Mucosa of descending colon (tissue), 3 donors: Measurements from ENCODE around the gene KCNH5. TPM values are rescaled to one million over a fixed set of nuclear protein-coding genes. Genes with fewer than 3 reads are reported as not detected.

Experiments used
- ATAC-seq: fragments of 200-7000 bp; cut with Tn5 transposase; one replicate; pipeline ENCODE4 v1.9.1; 2020; ENCODE audit warnings: mild to moderate bottlenecking, moderate library complexity
- DNase-seq, 3 donors: peaks; one replicate each; pipeline ENCODE4 v3.0.0-alpha.2; 2020
- H3K36me3 ChIP-seq: fragments of 200-600 bp; one replicate; pipeline ENCODE4 v1.8.0; 2021; ENCODE audit warnings: low read depth, mild to moderate bottlenecking
- H3K4me1 ChIP-seq: fragments of 200-600 bp; one replicate; pipeline ENCODE4 v1.8.0; 2021; ENCODE audit warnings: low read depth, mild to moderate bottlenecking
- H3K4me3 ChIP-seq: fragments of 200-600 bp; one replicate; pipeline ENCODE4 v1.8.0; 2021; ENCODE audit warnings: mild to moderate bottlenecking
- H3K9me3 ChIP-seq: fragments of 200-600 bp; one replicate; pipeline ENCODE4 v1.8.0; 2021; ENCODE audit warnings: mild to moderate bottlenecking
- intact Hi-C, 2 donors: fragments of 100-400 bp; cut with DNase I in 1 of 2; cut with micrococcal nuclease in 1 of 2; formaldehyde crosslinking; loops; one replicate each; pipeline versions ENCODE4 v1.11.0 to v1.11.1; 2022; cut with DNase I, micrococcal nuclease
- total RNA-seq, 3 donors: library from RNA; stranded (reverse); fragmentation: NEBNext Ultra II Directional in 2 of 3; extraction: Animal tissue kit (Norgen Biotek cat#: 25700) in 2 of 3; gene quantifications; one replicate each; pipeline versions ENCODE4 v1.2.1 to v1.2.4, GENCODE V29; 2021 to 2023
- TF ChIP-seq, protein P1 (sequence below): fragments of 200-600 bp; IDR thresholded peaks from one replicate; pipeline ENCODE4 v1.8.0; 2022; ENCODE audit warnings: antibody characterized with exemption, mild to moderate bottlenecking
- donor health status: DM: no; HTN: no; CAD: no; lungs with moderate emphysema.
- donor health status: DM: no; HTN: no; CAD: no.
- donor health status: DM: no; HTN: yes; CAD: no.

KCNH5 gene
- total RNA-seq, 3 donors from 2014 or later = 0.28 TPM; not detected in 2

DNA sequence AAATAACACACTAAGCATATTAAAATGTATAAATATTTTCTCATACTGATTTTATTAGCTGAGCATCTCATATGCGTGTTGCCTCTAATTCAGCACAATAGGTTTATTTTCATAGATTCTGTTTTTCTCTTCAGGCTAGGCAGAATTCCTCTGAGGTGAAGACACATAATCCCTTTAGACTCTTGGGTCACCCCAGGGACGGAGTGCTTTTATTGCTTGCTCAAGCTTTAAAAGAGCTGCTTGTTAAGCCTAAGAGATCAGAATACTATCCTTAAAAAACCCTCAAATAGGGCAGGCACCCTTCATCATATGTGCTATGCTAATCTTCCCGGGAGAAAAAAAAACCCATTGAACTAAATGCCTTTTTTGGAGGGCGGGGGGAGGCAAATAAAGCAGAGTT lies 390.1 kb downstream of the KCNH5 start:
- intact Hi-C loops = no loop called here
- Histone ChIP-seq H3K36me3 (no peaks in the 10 kb centered on the region), H3K4me3 (no peak overlapping the region), H3K9me3 (peaks cover 24% of the 10 kb centered on the region), H3K4me1 (no peaks in the 10 kb centered on the region)
- ATAC-seq (no peak), DNase-seq (no peak)
- TF ChIP-seq, protein P1, sequence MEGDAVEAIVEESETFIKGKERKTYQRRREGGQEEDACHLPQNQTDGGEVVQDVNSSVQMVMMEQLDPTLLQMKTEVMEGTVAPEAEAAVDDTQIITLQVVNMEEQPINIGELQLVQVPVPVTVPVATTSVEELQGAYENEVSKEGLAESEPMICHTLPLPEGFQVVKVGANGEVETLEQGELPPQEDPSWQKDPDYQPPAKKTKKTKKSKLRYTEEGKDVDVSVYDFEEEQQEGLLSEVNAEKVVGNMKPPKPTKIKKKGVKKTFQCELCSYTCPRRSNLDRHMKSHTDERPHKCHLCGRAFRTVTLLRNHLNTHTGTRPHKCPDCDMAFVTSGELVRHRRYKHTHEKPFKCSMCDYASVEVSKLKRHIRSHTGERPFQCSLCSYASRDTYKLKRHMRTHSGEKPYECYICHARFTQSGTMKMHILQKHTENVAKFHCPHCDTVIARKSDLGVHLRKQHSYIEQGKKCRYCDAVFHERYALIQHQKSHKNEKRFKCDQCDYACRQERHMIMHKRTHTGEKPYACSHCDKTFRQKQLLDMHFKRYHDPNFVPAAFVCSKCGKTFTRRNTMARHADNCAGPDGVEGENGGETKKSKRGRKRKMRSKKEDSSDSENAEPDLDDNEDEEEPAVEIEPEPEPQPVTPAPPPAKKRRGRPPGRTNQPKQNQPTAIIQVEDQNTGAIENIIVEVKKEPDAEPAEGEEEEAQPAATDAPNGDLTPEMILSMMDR = no peak

DNA sequence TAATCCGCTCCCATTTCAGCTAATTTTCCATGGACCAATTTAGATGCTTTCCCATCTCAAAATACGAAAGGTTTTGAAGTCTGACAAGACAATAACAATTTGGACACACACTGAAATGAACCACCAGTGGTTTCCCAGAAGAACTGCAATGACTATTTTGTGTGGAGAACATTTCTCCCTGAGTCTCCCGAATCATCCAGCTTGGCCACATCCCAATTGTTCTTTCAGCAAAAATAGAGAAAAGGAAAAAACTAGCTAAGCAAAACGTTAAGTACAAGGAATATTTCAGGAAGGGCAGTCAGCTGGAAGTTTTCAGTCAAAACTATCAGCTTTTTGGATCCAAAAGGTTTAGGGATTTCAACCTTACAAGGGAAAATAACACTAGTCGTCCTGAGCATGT lies 390.6 kb downstream of the KCNH5 start:
- TF ChIP-seq, protein P1 = no peak
- no peak for DNase-seq

More for the DNA sequence above, 390.6 kb downstream of the KCNH5 start:
- intact Hi-C loops = no loop called here
- no peaks in the 10 kb centered on the region for H3K4me1 ChIP-seq
- no peak for ATAC-seq
- no peak overlapping the region for H3K4me3 ChIP-seq
- peaks cover 25% of the 10 kb centered on the region for H3K9me3 ChIP-seq
- H3K36me3 ChIP-seq = no peaks in the 10 kb centered on the region

Other genes starting within 250 kb of the KCNH5 start
- 10 to 100 TPM in 1 of 3 donors, 1 to 10 TPM in 2; 3.3 to 19.1 (median 6.4) TPM for gene RHOJ, start 159.0 kb upstream of the KCNH5 start, total RNA-seq